ENCODE measurements around the gene PMPCA. TPM values are rescaled to one million over a fixed set of nuclear protein-coding genes. Genes with fewer than 3 reads are reported as not detected.

The PMPCA gene
- total and polyA plus RNA-seq, 4 donors, result 27.0 to 75.6 (median 41.6) TPM

- Histone ChIP-seq H3K36me3 (ENCODE audit: control insufficient read depth in 4 of 4, insufficient read depth in 3 of 4, low read depth in 1 of 4, low read length in 3 of 4) (peaks cover 0 to 1% (median 0%) of the 10 kb centered on the region in 4 donors), H3K9me3 (ENCODE audit: control insufficient read depth in 4 of 4, low read length in 3 of 4) (no peaks in the 10 kb centered on the region), H3K27ac (ENCODE audit: low read depth in 1 of 2, low read length in 2 of 2) (no peak overlapping the region), H3K4me3 (ENCODE audit: low read depth in 1 of 3, low read length in 3 of 3) (no peak overlapping the region), H3K27me3 (ENCODE audit: control insufficient read depth in 4 of 4, insufficient read depth in 4 of 4, low read length in 3 of 4) (no peaks in the 10 kb centered on the region), H3K9ac (ENCODE audit: low read depth in 1 of 2, low read length in 2 of 2) (no peak overlapping the region), H3K4me1 (ENCODE audit: control insufficient read depth in 4 of 4, insufficient read depth in 4 of 4, low read length in 3 of 4) (peaks cover 5 to 13% (median 6%) of the 10 kb centered on the region in 4 donors)
- 70% methylated on average over 9 of the region's 9 CpGs for WGBS
- DNase-seq (ENCODE audit: low spot score), result no peak
- no peak for TF ChIP-seq EGR1 (IDR thresholded peaks at IDR 0.05; ENCODE audit: low read depth in 2 of 2)
- no peak for TF ChIP-seq JUND (IDR thresholded peaks at IDR 0.05)
- no peak for TF ChIP-seq ZBTB33 (IDR thresholded peaks at IDR 0.05)
- no peak for TF ChIP-seq MAX (IDR thresholded peaks at IDR 0.05)
- TF ChIP-seq NR2F2 (IDR thresholded peaks at IDR 0.05), result no peak
- TF ChIP-seq HNF4A (conservative IDR thresholded peaks at IDR 0.05), result no peak
- no peak for TF ChIP-seq SP1 (IDR thresholded peaks at IDR 0.05)
- TF ChIP-seq REST (IDR thresholded peaks at IDR 0.05), result no peak
- TF ChIP-seq GABPA (IDR thresholded peaks at IDR 0.05 in 1 of 2, conservative IDR thresholded peaks at IDR 0.05 in 1 of 2), result no peak
These were observed 44.7 kb upstream of the PMPCA start for GRCh38 chr9:136365775-136366222.

- no peak for TF ChIP-seq HNF4A (conservative IDR thresholded peaks at IDR 0.05)
- Histone ChIP-seq H3K9ac (ENCODE audit: low read depth in 1 of 2, low read length in 2 of 2) (no peak overlapping the region), H3K4me1 (ENCODE audit: control insufficient read depth in 4 of 4, insufficient read depth in 4 of 4, low read length in 3 of 4) (peaks cover 5 to 13% (median 6%) of the 10 kb centered on the region in 4 donors), H3K36me3 (ENCODE audit: control insufficient read depth in 4 of 4, insufficient read depth in 3 of 4, low read depth in 1 of 4, low read length in 3 of 4) (peaks cover 0 to 1% (median 0%) of the 10 kb centered on the region in 4 donors), H3K27me3 (ENCODE audit: control insufficient read depth in 4 of 4, insufficient read depth in 4 of 4, low read length in 3 of 4) (no peaks in the 10 kb centered on the region), H3K27ac (ENCODE audit: low read depth in 1 of 2, low read length in 2 of 2) (no peak overlapping the region), H3K4me3 (ENCODE audit: low read depth in 1 of 3, low read length in 3 of 3) (no peak overlapping the region), H3K9me3 (ENCODE audit: control insufficient read depth in 4 of 4, low read length in 3 of 4) (no peaks in the 10 kb centered on the region)
- 93% methylated on average over 9 of the region's 9 CpGs for WGBS
- DNase-seq (ENCODE audit: low spot score), result no peak
These were observed 43.6 kb upstream of the PMPCA start for GRCh38 chr9:136366826-136367225.

- Histone ChIP-seq H3K36me3 (ENCODE audit: control insufficient read depth in 4 of 4, insufficient read depth in 3 of 4, low read depth in 1 of 4, low read length in 3 of 4) (peaks cover 0 to 1% (median 0%) of the 10 kb centered on the region in 4 donors), H3K4me1 (ENCODE audit: control insufficient read depth in 4 of 4, insufficient read depth in 4 of 4, low read length in 3 of 4) (peaks cover 5 to 16% (median 8%) of the 10 kb centered on the region in 4 donors), H3K27ac (ENCODE audit: low read depth in 1 of 2, low read length in 2 of 2) (no peak overlapping the region), H3K4me3 (ENCODE audit: low read depth in 1 of 3, low read length in 3 of 3) (no peak overlapping the region), H3K9me3 (ENCODE audit: control insufficient read depth in 4 of 4, low read length in 3 of 4) (no peaks in the 10 kb centered on the region), H3K9ac (ENCODE audit: low read depth in 1 of 2, low read length in 2 of 2) (no peak overlapping the region), H3K27me3 (ENCODE audit: control insufficient read depth in 4 of 4, insufficient read depth in 4 of 4, low read length in 3 of 4) (no peaks in the 10 kb centered on the region)
- TF ChIP-seq GABPA (IDR thresholded peaks at IDR 0.05 in 1 of 2, conservative IDR thresholded peaks at IDR 0.05 in 1 of 2) (no peak), FOXA2 (IDR thresholded peaks at IDR 0.05) (no peak), TAF1 (conservative IDR thresholded peaks at IDR 0.05) (no peak), EGR1 (IDR thresholded peaks at IDR 0.05; ENCODE audit: low read depth in 2 of 2) (no peak), REST (IDR thresholded peaks at IDR 0.05) (no peak), JUND (IDR thresholded peaks at IDR 0.05) (no peak), SP1 (IDR thresholded peaks at IDR 0.05) (no peak), MAX (IDR thresholded peaks at IDR 0.05) (no peak), ZBTB33 (IDR thresholded peaks at IDR 0.05) (no peak)
- 93% methylated on average over 45 of the region's 45 CpGs for WGBS
- DNase-seq (ENCODE audit: low spot score), result no peak
These were observed 42.9 kb upstream of the PMPCA start for GRCh38 chr9:136367296-136368145.

All from liver (tissue), 9 donors.